Right renal pelvis (tissue), 4 donors: ENCODE measurements around the gene STK38. TPM values are rescaled to one million over a fixed set of nuclear protein-coding genes. Genes with fewer than 3 reads are reported as not detected.
"Not testable (repeated sequence)": the region's sequence is repeated elsewhere in the genome, so short reads cannot be mapped to it uniquely, and the experiment has no call there.

Experiments used
- DNase-seq, 4 donors: peaks; one replicate each; pipeline ENCODE4 v3.0.0-alpha.2; 2013; ENCODE audit warnings: low read depth in 4 of 4, low spot score in 3 of 4, missing footprints in 1 of 4
- polyA plus RNA-seq, 4 donors: library from polyadenylated mRNA; unstranded; fragments of 120-200 nt; gene quantifications; one replicate each; pipeline ENCODE4 v1.2.1, GENCODE V29; 2013; ENCODE audit not compliant: insufficient read length in 4 of 4

The STK38 gene
- 10 to 100 TPM; 48.1 to 63.5 (median 50.9) TPM for polyA plus RNA-seq

- peak; percentile 77 to 88 (median 82) for DNase-seq
These were observed at the start of gene STK38 for GRCh38 chr6:36546920-36547645. Gene STK38, minus strand, starts transcription at chr6:36547479. Its CDS starts 7,277 bp downstream, at chr6:36540202.

DNA sequence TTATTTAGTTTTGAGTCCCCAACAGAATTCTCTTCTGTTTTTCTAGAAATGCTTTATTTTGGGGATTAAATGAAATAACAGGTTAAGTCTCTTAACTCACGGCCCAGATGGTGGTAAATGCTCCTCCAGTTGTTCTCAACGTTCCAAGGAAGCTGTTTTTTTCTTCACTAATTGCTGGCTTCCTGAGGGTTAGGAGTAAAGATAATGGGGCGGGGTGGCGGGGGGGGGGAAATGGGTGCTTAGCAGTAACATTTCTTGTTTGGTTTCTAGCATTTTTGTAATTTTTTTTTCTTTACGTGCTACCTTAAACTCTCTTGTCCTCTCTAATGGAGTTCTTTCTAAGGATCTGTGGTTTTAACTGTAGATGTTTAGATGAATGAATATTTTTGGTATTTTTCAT, 49.1 kb upstream of the STK38 start:
- no peak for DNase-seq

DNA sequence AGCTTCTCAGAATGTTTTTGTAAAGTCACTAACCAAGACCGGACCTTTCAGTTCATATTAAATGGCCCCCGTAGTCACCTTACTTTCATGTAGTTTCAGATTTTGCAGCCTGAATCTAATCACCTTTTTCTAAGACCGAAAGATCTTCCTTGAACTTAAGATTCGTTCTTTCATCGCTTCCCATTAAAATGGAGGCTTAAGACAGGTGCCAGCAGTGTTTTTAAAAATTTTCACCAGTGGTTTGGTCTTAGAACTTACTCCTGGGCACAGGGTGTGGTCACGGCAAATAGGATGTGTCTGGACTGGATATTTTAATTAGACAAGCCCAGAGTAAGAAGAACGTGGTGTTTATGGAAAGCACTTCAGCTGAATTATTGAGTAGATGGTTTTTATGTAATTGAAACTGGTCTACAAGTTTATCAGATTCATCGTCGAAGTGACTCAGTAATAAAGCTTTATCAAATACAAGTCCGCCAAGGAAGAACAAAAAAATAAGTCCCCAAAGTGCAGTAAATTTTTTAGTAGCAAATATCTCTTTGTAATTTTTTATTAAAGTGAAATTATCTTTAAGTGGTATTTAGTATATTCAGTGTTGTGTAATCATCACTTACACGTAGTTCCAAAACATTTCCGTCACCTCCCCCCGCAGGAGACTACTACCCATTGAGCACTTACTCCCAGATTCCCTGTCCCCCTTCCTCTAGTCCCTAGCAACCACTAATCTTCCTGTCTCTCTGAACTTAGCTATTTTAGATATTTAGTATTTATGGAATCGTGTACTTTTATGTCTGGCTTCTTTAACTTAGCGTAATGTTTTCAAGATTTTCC, 47.8 kb upstream of the STK38 start:
- peak in 3 of 4 donors; percentile 36 to 60 (median 42) for DNase-seq

- peak; percentile 91 to 96 (median 94) for DNase-seq
These were observed 46.9 kb upstream of the STK38 start, which contains the start of gene SRSF3 for GRCh38 chr6:36594029-36594815. Gene SRSF3, plus strand, starts transcription at chr6:36594362. Its CDS starts 2,401 bp downstream, at chr6:36596763.

DNA sequence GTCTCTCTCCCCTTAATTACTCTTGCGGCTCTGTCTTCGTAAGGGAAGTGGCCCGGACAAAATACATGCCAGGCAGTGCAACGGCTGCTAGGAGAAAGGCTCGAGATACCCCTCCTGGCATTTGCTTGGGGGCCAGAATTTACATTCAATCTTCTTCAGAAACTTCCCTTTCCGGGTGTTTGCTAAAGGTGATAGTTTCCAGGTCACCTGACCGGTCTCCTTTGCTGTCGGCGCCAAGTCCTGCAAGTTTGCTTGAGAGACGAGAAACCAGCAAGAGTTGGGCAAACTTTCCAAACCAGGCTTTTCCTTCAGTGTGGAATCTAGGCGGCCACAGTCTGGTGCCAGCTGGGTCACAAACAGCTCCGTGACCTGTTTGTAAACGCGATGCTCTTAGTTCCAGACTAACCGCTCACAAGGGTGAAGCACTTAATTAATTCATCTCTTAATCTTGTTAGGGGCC, 46.3 kb upstream of the STK38 start:
- DNase-seq = peak in 3 of 4 donors; percentile 51 to 67 (median 57)

DNA sequence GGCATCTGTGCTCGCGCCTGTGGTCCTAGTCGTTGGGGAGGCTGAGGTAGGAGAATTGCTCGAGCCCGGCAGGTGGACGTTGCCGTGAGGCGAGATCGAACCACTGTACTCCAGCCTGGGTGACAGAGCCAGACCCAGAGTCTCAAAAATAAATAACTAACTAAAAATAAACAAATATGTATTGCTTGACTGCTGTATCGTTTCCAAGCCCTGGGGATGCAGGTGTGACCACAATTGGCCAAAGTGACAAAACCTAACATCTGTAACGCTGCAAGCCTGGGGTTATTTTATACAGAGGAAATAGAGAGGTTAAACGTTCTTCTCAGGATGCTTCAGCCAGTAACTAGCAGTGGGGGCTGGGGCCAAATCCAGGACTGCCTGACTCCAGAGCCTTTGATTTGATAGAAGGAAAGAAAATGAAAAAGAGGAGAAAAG, 45.0 kb upstream of the STK38 start:
- no peak for DNase-seq

- no peak for DNase-seq
These were observed 43.0 kb upstream of the STK38 start for GRCh38 chr6:36590237-36590636.

GRCh38 chr6:36589025-36589400, 41.7 kb upstream of the STK38 start:
- not testable (repeated sequence) for DNase-seq

DNA sequence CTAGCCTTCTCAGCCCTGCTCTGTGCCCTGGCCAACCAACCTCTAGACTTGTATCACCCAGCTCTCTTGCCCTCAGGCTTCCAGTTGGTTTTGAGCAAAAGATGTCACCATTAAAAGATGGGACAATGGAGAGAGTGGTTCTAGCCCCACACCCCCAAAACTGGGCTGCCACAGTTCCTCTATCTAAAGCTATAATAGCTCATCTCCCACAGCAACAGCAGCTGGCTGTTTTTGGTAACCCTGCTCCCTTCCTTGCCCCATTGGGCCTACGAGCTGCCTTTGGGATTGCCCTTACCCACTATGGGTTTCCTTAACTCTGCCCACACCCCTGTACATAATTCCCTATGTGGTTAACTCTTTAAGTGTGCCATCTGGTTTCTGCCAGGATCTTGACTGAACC, 39.3 kb upstream of the STK38 start:
- DNase-seq = no peak

DNA sequence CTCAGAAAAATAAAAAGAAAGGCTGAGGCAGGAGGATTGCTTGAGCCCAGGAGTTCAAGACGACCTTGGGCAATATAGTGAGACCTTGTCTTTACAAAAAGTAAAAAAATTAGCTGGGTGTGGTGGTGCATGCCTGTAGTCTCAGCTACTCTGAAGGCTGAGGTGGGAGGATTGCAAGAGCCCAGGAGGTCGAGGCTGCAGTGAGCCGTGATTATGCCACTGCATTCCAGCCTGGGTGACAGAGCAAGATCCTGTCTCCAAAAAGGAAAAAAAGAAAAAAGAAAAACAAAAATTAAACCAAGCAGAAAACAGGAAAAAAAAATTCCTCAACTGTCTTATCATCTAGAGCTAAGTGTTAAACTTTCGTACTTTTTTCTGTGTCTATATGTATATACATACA, 34.4 kb upstream of the STK38 start:
- DNase-seq = no peak

DNA sequence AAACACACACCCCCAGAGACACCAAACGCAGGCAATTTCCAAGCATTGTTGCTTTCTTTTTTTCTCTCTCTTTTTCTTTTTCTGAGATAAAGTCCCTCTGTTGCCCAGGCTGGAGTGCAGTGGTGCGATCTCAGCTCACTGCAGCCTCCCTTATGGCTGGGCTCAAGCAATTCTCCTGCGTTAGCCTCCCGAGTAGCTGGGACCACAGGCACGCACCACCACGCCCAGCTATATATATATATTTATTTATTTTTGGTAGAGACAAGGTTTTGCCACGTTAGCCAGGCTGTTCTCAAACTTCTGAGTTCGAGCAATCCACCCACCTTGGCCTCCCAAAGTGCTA, 32.9 kb upstream of the STK38 start:
- no peak for DNase-seq

DNA sequence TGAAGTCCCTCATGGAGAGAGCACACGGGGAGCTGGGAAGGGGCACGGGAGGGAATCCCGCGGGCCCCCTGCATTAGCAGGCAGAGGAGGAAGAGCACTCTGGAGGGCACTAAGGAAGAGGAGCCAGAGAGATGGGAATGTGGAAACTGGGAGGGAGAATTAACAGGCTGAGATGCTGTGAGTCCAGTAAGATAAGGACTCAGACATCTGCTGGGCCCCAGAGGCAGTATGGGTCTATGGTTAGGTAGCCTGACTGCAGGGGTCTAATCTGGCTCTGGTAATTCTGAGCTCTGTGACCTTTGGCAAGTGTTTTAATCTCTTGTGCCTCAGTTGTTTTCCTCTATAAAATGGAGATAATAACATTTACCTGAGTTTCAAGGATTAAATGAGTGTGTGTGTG, 31.2 kb upstream of the STK38 start:
- DNase-seq = no peak

DNA sequence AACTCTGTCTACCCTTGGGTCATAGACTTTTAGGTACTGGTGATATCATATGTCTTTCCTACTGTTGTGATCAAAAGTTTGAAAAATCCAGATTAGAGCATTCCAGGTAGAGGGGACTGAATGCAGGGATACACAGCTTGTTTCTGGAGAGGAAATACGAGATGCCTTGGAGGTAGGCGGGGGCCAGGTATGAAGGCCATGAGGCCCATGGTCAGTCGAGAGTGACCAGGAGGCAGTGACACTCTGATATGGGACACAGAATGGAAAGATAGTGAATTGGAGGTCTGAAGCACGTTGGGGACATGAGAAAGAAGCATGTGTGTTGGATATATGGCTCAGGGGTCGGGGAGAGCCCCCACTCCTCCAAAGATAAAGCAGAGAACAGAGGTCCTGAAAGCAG, 30.8 kb upstream of the STK38 start:
- no peak for DNase-seq

- no peak for DNase-seq
These were observed 30.0 kb upstream of the STK38 start for GRCh38 chr6:36577301-36577700.

GRCh38 chr6:36576578-36576977, 29.3 kb upstream of the STK38 start:
- no peak for DNase-seq

- no peak for DNase-seq
These were observed 27.4 kb upstream of the STK38 start for GRCh38 chr6:36574679-36575078.

- DNase-seq = not testable (repeated sequence)
These were observed 25.4 kb upstream of the STK38 start for GRCh38 chr6:36572353-36573311.

- no peak for DNase-seq
These were observed 24.1 kb upstream of the STK38 start for GRCh38 chr6:36571122-36572043.

GRCh38 chr6:36570264-36570663, 23.0 kb upstream of the STK38 start:
- no peak for DNase-seq
